Right lobe of liver (tissue), 6 donors: ENCODE measurements around the gene CSF1. TPM values are rescaled to one million over a fixed set of nuclear protein-coding genes. Genes with fewer than 3 reads are reported as not detected.

Experiments used
- ATAC-seq, 4 donors: fragments of 200-7000 bp; cut with Tn5 transposase; one replicate each; pipeline ENCODE4 v1.9.1; 2020; ENCODE audit warnings: mild to moderate bottlenecking in 4 of 4, moderate library complexity in 4 of 4
- DNase-seq, 3 donors: peaks; one replicate each; pipeline ENCODE4 v3.0.0-alpha.2; 2020
- H3K27ac ChIP-seq, 3 donors: fragments of 200-600 bp; one replicate each; pipeline ENCODE4 v1.8.0; 2022
- H3K27me3 ChIP-seq, 2 donors: fragments of 200-600 bp; one replicate each; pipeline ENCODE4 v1.8.0; 2022
- H3K36me3 ChIP-seq, 4 donors: fragments of 200-600 bp; sonication (generic) in 1 of 4; one replicate each; pipeline versions ENCODE4 v1.5.1 to v1.8.0; 2017 to 2022; ENCODE audit warnings: control low read depth in 1 of 4
- H3K4me1 ChIP-seq, 4 donors: fragments of 200-600 bp; sonication (generic) in 1 of 4; one replicate each; pipeline versions ENCODE4 v1.5.1 to v1.8.0; 2017 to 2022; ENCODE audit warnings: control low read depth in 1 of 4
- H3K4me3 ChIP-seq, 3 donors: fragments of 200-600 bp; one replicate each; pipeline ENCODE4 v1.8.0; 2022
- H3K9me3 ChIP-seq, 4 donors: fragments of 200-600 bp; sonication (generic) in 1 of 4; one replicate each; pipeline versions ENCODE4 v1.5.1 to v1.8.0; 2017 to 2022; ENCODE audit warnings: control low read depth in 1 of 4
- CTCF ChIP-seq, 4 donors: fragments of 200-600 bp in 3 of 4; fragments of 450-650 bp in 1 of 4; IDR thresholded peaks; one replicate each; pipeline versions ENCODE4 v1.5.1 to v1.8.0; 2016 to 2022; ENCODE audit warnings: antibody characterized with exemption in 4 of 4, mild to moderate bottlenecking in 2 of 4
- POLR2A ChIP-seq: fragments of 450-650 bp; IDR thresholded peaks from one replicate; pipeline ENCODE4 v1.6.1; 2017; ENCODE audit warnings: antibody characterized with exemption, mild to moderate bottlenecking
- WGBS: methylation state at CpG from one replicate; pipeline ENCODE4 v1.1.6; 2018; ENCODE audit warnings: low coverage, low lambda C conversion rate; ENCODE audit not compliant: insufficient coverage; ENCODE audit errors: missing lambda C conversion rate; 5-methylcytosine and 5-hydroxymethylcytosine counted together
- intact Hi-C, 2 donors: fragments of 100-400 bp; cut with DNase I; formaldehyde crosslinking; loops; one replicate each; pipeline versions ENCODE4 v1.11.2 to v1.14.1; 2022
- total RNA-seq, 6 experiments: library from RNA; depleted of rRNA in 2 of 6; stranded (reverse); fragments of >200 nt in 2 of 6; fragmentation: NEBNext Ultra II Directional in 3 of 6; extraction: Animal tissue kit (Norgen Biotek cat#: 25700) in 3 of 6; gene quantifications; one replicate each; pipeline versions ENCODE4 v1.1.0 to v1.2.4, GENCODE V29; 2016 to 2023
- donor health status: DM: no; HTN: yes; CAD: no.
- donor health status: DM: no; HTN: no; CAD: no.
- donor health status: DM: no; HTN: no; CAD: no.
- donor health status: DM: no; HTN: yes; CAD: no.
- donor health status: DM: no; HTN: yes; CAD: no.

CSF1 gene
- total RNA-seq, 6 experiments from 2014 or later: 4.8 to 44.1 (median 22.0) TPM

- H3K27me3 ChIP-seq: no peaks in the 10 kb centered on the region
- TF ChIP-seq POLR2A: no peak
- no peak for TF ChIP-seq CTCF (IDR thresholded peaks at IDR 0.05)
- DNase-seq: no peak
- no peak overlapping the region for H3K27ac ChIP-seq
- intact Hi-C loops: no loop called here
- H3K4me1 ChIP-seq: peaks cover 0 to 25% (median 18%) of the 10 kb centered on the region in 4 donors
- no peak for ATAC-seq
- H3K4me3 ChIP-seq: no peak overlapping the region
- peaks cover 0 to 70% (median 35%) of the 10 kb centered on the region in 4 donors for H3K36me3 ChIP-seq
- no peaks in the 10 kb centered on the region for H3K9me3 ChIP-seq
- 89% methylated on average over 3 of the region's 5 CpGs for WGBS
These were observed 13.7 kb downstream of the CSF1 start for GRCh38 chr1:109924316-109924715.

- H3K36me3 ChIP-seq: peaks cover 0 to 67% (median 31%) of the 10 kb centered on the region in 4 donors
- H3K4me3 ChIP-seq: no peak overlapping the region
- TF ChIP-seq POLR2A: no peak
- no peak for TF ChIP-seq CTCF (IDR thresholded peaks at IDR 0.05)
- peaks cover 0 to 36% (median 22%) of the 10 kb centered on the region in 4 donors for H3K4me1 ChIP-seq
- WGBS: 87% methylated on average over 6 of the region's 8 CpGs
- ATAC-seq (no peak), DNase-seq (peak in 1 of 3 donors; percentile 38)
- intact Hi-C loops: no loop called here
- H3K27me3 ChIP-seq: no peaks in the 10 kb centered on the region
- no peaks in the 10 kb centered on the region for H3K9me3 ChIP-seq
- no peak overlapping the region for H3K27ac ChIP-seq
These were observed 14.7 kb downstream of the CSF1 start for GRCh38 chr1:109925159-109925990.

GRCh38 chr1:109926662-109927300 lies 16.1 kb downstream of the CSF1 start:
- DNase-seq (peak in 1 of 3 donors; percentile 35), ATAC-seq (peak in 1 of 4 donors; percentile 2)
- Histone ChIP-seq H3K27me3 (no peaks in the 10 kb centered on the region), H3K9me3 (no peaks in the 10 kb centered on the region), H3K4me1 (peaks cover 0 to 47% (median 24%) of the 10 kb centered on the region in 4 donors), H3K36me3 (peaks cover 0 to 53% (median 24%) of the 10 kb centered on the region in 4 donors), H3K27ac (peak overlapping the region; percentile 10 to 57 (median 56)), H3K4me3 (no peak overlapping the region)
- intact Hi-C loops: no loop called here
- 44% methylated on average over 2 of the region's 2 CpGs for WGBS
- no peak for TF ChIP-seq POLR2A
- no peak for TF ChIP-seq CTCF (IDR thresholded peaks at IDR 0.05)

GRCh38 chr1:109927356-109927755 lies 16.7 kb downstream of the CSF1 start:
- Histone ChIP-seq H3K4me1 (peaks cover 0 to 47% (median 24%) of the 10 kb centered on the region in 4 donors), H3K9me3 (no peaks in the 10 kb centered on the region), H3K27ac (peak overlapping the region; percentile 33 to 57 (median 56)), H3K4me3 (no peak overlapping the region), H3K36me3 (peaks cover 0 to 47% (median 22%) of the 10 kb centered on the region in 4 donors), H3K27me3 (no peaks in the 10 kb centered on the region)
- peak in 1 of 3 donors; percentile 48 for DNase-seq
- WGBS: 95% methylated on average over 2 of the region's 7 CpGs
- no peak for TF ChIP-seq POLR2A
- no peak for TF ChIP-seq CTCF (IDR thresholded peaks at IDR 0.05)
- intact Hi-C loops: no loop called here
- ATAC-seq: no peak
